Kidney (tissue), 14 donors: ENCODE data around the gene EMC6. TPM values are rescaled to one million over a fixed set of nuclear protein-coding genes. Genes with fewer than 3 reads are reported as not detected.
A peak's percentile ranks its signal among the peaks of the same experiment; 100 is the strongest.

Experiments used
- DNase-seq, 5 donors: peaks; one replicate each; pipeline ENCODE4 v3.0.0-alpha.2; 2013 to 2020
- FAIRE-seq: peaks from 2 replicates; lab custom pipeline; 2012; peaks lifted over from hg19 to GRCh38; lab: Jason Lieb, UNC
- H3K27ac ChIP-seq, 2 donors: one replicate each; pipeline ENCODE4 v1.7.0; 2013; ENCODE audit warnings: low read depth in 2 of 2, low read length in 2 of 2, inconsistent platforms in 1 of 2
- H3K27me3 ChIP-seq: one replicate; pipeline ENCODE4 v1.7.1; 2013; ENCODE audit warnings: low read length, inconsistent platforms; ENCODE audit not compliant: control insufficient read depth, insufficient read depth
- H3K36me3 ChIP-seq, 3 donors: one replicate each; pipeline versions ENCODE4 v1.7.0 to v1.7.1; 2013; ENCODE audit warnings: low read length in 3 of 3, control low read depth in 1 of 3, inconsistent platforms in 1 of 3; ENCODE audit not compliant: insufficient read depth in 3 of 3, control insufficient read depth in 2 of 3
- H3K4me1 ChIP-seq, 3 donors: one replicate each; pipeline versions ENCODE4 v1.7.0 to v1.7.1; 2013; ENCODE audit warnings: low read length in 3 of 3, inconsistent platforms in 1 of 3, low read depth in 1 of 3; ENCODE audit not compliant: control insufficient read depth in 2 of 3, insufficient read depth in 2 of 3
- H3K4me3 ChIP-seq, 3 donors: one replicate each; pipeline versions ENCODE4 v1.7.0 to v1.8.1; 2013; ENCODE audit warnings: low read length in 3 of 3, control low read depth in 1 of 3, inconsistent platforms in 1 of 3
- H3K9ac ChIP-seq, 3 donors: one replicate each; pipeline versions ENCODE4 v1.7.0 to v1.7.1; 2013; ENCODE audit warnings: low read length in 3 of 3, control low read depth in 1 of 3, inconsistent platforms in 1 of 3
- H3K9me3 ChIP-seq, 3 donors: one replicate each; pipeline versions ENCODE4 v1.7.0 to v1.7.1; 2013; ENCODE audit warnings: low read length in 3 of 3, control low read depth in 1 of 3, inconsistent platforms in 1 of 3; ENCODE audit not compliant: control insufficient read depth in 2 of 3, insufficient read depth in 1 of 3
- intact Hi-C: fragments of 100-400 bp; cut with DNase I; formaldehyde crosslinking; loops from one replicate; pipeline ENCODE4 v1.11.1; 2022
- polyA plus RNA-seq: library from polyadenylated mRNA; stranded (reverse); fragments of 350-450 nt; fragmentation: Illumina TruSeq; extraction: RNeasy Lipid Tissue Mini Kit (QIAGEN cat#74804); gene quantifications from one replicate; pipeline ENCODE4 v1.2.3, GENCODE V29; 2014; ENCODE audit warnings: low read depth, low replicate concordance; ENCODE audit not compliant: insufficient read depth
- total RNA-seq: library from RNA; stranded (reverse); fragmentation: NEBNext Ultra II Directional; extraction: Animal tissue kit (Norgen Biotek cat#: 25700); gene quantifications from one replicate; pipeline ENCODE4 v1.2.1, GENCODE V29; 2021
- TF ChIP-seq, protein P1 (sequence below): IDR thresholded peaks from 3 replicates; pipeline ENCODE4 v1.5.1; 2012; ENCODE audit warnings: mild to moderate bottlenecking, moderate library complexity, borderline replicate concordance; ENCODE audit not compliant: insufficient read depth; ENCODE audit errors: extremely low read depth
- donor health status: control.
- donor health status: control.
- donor health status: control.
- donor health status: control.
- donor health status: control.
- donor health status: DM: yes; HTN: yes; CAD: no.
- donor health status: Normal renal cell carcinoma (clear cell type).

The EMC6 gene
- total and polyA plus RNA-seq, 2 donors from 2014 or later, result 25.6 to 77.1 TPM

DNA sequence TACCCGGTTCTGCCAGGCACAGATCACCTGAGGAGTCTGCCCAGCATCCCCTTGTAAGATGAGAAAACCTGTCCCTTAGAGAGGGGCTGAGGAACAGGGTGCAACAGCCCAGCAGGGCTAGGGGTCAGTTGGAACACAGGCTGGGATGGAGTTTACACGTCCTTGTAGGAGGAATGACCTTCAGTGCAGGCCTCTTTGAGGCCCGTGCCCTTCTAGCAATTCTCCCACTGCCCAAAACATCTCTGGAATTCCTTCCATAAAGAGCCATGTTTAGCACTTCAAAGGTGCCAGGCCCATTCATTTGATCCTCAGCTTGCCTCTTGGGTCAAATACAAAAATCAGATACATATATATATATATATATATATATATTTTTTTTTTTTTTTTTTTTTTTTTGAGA lies 27.6 kb upstream of the EMC6 start:
- intact Hi-C loops, result no loop called here
- H3K9ac ChIP-seq, result no peak overlapping the region
- H3K9me3 ChIP-seq, result no peaks in the 10 kb centered on the region
- TF ChIP-seq, protein P1, sequence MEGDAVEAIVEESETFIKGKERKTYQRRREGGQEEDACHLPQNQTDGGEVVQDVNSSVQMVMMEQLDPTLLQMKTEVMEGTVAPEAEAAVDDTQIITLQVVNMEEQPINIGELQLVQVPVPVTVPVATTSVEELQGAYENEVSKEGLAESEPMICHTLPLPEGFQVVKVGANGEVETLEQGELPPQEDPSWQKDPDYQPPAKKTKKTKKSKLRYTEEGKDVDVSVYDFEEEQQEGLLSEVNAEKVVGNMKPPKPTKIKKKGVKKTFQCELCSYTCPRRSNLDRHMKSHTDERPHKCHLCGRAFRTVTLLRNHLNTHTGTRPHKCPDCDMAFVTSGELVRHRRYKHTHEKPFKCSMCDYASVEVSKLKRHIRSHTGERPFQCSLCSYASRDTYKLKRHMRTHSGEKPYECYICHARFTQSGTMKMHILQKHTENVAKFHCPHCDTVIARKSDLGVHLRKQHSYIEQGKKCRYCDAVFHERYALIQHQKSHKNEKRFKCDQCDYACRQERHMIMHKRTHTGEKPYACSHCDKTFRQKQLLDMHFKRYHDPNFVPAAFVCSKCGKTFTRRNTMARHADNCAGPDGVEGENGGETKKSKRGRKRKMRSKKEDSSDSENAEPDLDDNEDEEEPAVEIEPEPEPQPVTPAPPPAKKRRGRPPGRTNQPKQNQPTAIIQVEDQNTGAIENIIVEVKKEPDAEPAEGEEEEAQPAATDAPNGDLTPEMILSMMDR, result no peak
- H3K27ac ChIP-seq, result no peak overlapping the region
- H3K4me3 ChIP-seq, result no peak overlapping the region
- no peak for DNase-seq
- peaks cover 0 to 20% (median 3%) of the 10 kb centered on the region in 3 donors for H3K4me1 ChIP-seq
- no peaks in the 10 kb centered on the region for H3K27me3 ChIP-seq
- FAIRE-seq, result no peak
- H3K36me3 ChIP-seq, result peaks cover 2 to 4% (median 3%) of the 10 kb centered on the region in 3 donors

DNA sequence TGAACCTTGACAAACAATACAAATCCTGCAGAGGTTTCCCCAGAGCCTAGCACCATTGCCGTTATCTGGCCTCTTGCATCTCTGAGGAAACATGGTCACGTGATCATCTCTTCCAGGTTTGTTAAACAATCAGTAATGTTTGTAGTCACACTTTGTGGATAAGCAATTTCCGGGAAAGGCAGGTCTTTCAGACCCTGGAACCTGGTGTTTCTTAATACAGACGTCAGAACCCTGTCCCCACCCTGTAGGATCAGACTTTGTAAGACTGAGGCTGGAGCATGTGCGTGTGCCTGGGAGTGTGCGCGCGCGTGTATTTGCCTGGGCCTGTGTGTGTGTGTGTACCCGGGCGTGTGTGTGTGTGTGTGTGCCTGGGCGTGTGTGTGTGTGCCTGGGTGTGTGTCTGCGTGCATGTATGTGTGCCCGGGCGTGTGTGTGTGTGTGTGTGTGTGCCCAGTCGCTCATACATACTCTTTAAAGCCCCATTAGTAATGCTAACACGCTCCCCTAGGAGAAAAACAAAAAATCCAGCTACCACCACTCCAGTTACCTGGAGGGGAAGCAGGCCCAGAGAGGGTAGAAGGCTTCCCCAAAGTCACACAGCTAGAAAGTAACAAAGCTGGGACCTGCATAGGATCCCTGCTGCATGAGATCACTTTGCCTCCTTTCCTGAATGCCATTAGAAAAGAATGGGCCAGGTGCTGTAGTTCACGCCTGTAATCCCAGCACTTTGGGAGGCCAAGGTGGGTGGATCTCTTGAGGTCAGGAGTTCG lies 26.7 kb upstream of the EMC6 start:
- no peaks in the 10 kb centered on the region for H3K27me3 ChIP-seq
- H3K4me3 ChIP-seq, result no peak overlapping the region
- peaks cover 0 to 20% (median 3%) of the 10 kb centered on the region in 3 donors for H3K4me1 ChIP-seq
- FAIRE-seq (no peak), DNase-seq (peak in 2 of 5 donors; percentile 50 to 64)
- no peaks in the 10 kb centered on the region for H3K9me3 ChIP-seq
- intact Hi-C loops, result no loop called here
- TF ChIP-seq, protein P1, result no peak
- peaks cover 2 to 5% (median 4%) of the 10 kb centered on the region in 3 donors for H3K36me3 ChIP-seq
- H3K27ac ChIP-seq, result no peak overlapping the region
- no peak overlapping the region for H3K9ac ChIP-seq

DNA sequence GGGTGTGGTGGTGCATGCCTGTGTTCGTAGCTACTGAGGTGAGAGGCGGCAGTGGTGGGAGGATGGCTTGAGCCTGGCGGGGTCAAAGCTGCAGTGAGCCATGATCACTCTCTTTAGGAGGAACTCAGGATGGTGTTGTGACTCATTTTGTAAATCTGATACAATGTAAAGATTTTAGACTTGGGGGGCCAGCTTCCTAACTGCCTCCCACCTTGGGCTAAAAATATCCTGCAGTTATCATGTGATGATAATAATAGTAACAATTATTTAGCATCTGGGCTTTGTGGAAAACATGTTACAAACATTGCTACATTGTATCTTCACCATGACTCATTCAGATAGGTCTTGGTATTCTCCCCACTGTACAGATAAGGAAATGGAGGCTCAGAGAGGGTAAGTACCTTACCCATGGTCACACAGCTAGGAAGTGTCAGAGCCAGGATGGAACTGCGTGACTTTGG lies 24.7 kb upstream of the EMC6 start:
- no peak overlapping the region for H3K4me3 ChIP-seq
- DNase-seq (no peak), FAIRE-seq (no peak)
- H3K27me3 ChIP-seq, result no peaks in the 10 kb centered on the region
- no peak overlapping the region for H3K9ac ChIP-seq
- peaks cover 0 to 16% (median 6%) of the 10 kb centered on the region in 3 donors for H3K4me1 ChIP-seq
- no peaks in the 10 kb centered on the region for H3K9me3 ChIP-seq
- intact Hi-C loops, result no loop called here
- H3K36me3 ChIP-seq, result peaks cover 2 to 11% (median 4%) of the 10 kb centered on the region in 3 donors
- TF ChIP-seq, protein P1, result no peak
- H3K27ac ChIP-seq, result no peak overlapping the region
